Retina (tissue), 1 donor: Measurements from ENCODE around the gene LNX1.

Experiments used
- DNase-seq: peaks from one replicate; pipeline ENCODE4 v3.0.0-alpha.2; 2016

Gene LNX1

DNA sequence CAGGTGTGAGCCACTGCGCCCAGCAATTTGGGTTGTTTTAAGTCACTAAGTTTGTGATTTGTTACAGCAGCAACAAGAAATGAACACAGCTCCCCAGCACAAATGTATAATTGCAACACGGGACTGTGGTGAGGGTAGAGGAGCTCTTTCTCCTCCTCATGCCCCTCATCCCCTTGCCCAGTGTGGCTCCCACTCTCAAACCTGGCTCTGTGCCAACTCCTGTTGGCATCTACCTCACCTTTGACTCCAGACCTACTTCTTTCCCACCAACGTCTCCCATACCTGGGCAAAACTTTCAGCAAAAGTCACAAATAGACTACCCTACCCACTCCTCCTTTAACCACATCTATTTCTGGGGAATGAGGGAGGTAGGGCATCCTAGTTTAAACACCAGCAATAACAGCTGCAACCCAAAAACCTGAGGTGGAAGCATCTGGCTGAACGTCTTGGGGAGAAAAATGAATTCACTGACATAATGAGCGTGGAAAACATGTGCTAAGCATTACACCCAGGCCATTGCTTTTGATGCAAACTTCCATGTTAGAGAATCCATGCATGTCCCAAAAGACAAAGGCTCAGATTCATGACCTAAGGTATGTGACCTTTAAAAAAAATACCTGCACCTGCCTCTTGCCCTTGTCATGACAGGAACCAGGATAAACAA lies 19.2 kb downstream of the LNX1 start:
- DNase-seq, result no peak

DNA sequence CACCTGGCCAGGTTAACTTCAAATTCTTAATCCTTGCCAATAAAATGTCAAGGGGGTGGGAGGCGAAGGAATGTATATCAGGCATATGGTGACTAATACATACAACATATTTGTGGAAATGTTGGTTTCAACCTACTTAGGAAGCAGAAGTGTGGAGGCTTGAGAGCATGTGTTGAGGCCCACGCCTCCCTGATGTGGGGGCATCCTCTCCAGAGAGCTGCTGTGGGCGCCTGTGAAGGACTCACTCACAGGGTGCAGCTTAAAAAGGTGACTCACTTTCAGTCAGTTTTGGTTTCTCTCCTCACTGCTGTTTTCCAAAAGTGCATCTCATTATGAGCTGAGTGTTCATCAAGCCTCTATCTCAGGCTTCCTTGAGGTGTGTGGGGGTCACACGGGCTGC lies 27.5 kb downstream of the LNX1 start:
- no peak for DNase-seq

DNA sequence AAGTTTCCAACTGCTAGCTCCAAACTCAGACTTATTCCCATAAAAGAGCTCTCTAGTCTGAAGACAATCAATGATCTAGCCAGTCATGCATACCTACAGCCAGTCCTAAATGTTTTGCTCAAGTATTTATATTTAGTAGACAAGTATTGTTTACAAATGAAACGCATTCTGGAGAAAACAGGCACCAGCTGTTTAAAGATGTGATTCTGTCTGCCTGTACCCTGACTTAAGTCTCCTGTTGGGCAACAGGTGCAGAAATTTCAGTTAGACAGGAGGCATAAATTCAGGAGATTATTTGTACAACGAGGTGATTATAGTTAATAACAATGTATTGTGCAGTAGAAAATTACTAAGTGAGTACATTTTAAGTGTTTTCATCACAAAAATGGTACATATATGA lies 28.9 kb downstream of the LNX1 start:
- DNase-seq, result no peak

GRCh38 chr4:53559021-53559620 lies 32.2 kb downstream of the LNX1 start:
- no peak for DNase-seq

- peak; percentile 72 for DNase-seq
Observed at GRCh38 chr4:53558065-53558801, 33.1 kb downstream of the LNX1 start.

DNA sequence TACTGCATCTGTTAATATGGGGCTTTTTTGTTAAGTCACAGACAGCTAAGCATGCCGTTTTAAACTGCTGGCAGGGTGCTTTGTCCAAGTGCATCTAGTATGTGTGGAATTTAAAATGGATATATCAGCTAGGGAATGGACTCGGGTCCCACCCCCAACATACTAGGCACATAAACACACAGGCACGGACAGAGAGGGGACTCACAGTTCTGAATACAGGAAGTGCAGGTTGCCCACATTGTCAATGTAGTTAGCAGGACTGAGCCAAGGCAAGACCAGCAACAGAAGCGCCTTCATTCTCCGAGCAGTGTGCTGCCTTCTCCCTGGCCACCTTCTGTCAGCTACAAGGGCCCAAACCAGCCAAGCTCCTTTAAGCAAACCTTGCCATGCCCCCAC lies 33.6 kb downstream of the LNX1 start:
- no peak for DNase-seq

DNA sequence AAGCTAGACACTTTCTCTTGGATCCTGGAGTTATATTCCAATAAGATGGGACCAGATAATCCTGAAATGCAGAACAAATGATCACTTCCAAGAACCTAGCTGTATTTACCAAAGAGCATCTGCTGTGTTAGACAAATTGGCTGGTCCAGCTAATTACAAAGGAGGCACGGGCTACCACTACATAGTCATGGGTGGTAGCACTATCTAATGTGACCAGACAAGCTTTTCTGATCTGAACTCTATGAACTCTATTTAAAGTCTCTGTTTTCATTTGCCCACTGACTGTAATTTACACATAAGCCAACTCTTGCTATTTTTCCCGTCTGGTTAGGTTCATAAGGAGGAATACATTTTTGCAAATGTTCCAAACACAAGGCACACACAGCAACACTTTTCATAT lies 34.6 kb downstream of the LNX1 start:
- no peak for DNase-seq

DNA sequence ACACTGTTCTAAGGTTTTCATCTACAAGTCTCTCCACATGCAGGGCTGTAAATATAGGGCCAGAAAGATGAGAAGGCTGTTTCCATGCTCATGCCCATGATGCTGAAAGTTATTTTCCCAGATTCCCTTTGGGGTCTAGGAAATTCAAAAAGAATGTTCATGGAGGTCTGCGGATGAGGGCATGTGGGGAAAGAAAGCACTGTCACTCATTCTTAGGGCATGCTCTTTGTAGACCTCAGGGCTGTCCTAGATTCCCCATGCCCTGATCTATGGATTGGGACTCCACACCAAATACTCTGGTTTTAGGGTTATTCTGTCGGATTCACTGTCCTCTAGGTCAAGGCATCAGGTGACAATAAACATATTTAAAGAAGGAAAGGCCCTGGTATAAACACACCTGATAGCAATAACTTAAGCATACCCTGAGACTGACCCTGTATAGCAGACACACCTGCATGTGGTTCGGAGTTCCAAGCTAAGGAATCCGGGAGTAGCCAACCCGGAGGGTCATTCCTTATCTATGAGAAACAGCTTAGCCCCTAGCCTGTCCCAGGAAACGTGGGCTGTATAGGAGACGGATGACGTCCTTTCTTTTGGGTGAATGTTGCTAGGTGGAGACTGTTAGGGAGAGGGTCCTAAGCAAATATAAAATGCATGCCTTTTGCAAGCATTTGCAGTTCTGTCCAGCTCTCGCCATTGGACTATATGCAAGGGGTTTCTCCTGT lies 37.6 kb downstream of the LNX1 start:
- DNase-seq, result no peak

DNA sequence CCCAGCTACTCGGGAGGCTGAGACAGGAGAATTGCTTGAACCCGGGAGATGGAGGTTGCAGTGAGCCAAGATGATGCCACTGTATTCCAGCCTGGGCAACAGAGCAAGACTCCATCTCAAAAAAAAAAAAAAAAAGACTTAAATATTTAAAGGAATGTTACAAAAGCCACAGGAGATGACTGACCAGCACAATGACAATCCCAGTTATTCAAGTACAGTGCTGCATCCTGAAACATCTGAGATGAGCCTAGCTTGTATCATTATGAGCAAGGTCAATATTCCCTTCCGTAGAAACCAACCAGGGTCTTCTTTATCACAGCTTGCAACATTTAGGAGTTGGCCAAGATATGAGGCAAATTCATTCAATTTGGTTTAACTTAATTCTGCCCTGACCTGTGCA lies 38.6 kb downstream of the LNX1 start:
- DNase-seq, result no peak

DNA sequence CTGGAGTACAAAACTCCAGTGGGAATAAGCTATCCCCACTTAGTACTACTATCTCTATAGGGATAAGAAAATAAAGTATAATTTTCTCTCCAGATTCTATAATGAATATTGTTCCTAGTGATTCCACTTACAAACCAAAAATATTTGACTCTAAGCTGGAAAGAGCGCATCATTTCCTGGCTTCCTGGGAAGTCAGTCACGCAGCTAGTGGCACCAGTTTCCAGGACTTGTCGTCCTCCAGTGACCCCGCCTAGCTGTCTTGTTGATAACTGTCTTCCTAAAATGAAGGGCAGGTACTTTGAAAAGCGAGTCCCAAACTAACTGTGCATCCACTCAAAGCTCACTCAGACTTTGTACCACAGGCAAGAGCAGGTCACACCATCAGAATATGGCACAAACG lies 39.3 kb downstream of the LNX1 start:
- DNase-seq, result no peak

DNA sequence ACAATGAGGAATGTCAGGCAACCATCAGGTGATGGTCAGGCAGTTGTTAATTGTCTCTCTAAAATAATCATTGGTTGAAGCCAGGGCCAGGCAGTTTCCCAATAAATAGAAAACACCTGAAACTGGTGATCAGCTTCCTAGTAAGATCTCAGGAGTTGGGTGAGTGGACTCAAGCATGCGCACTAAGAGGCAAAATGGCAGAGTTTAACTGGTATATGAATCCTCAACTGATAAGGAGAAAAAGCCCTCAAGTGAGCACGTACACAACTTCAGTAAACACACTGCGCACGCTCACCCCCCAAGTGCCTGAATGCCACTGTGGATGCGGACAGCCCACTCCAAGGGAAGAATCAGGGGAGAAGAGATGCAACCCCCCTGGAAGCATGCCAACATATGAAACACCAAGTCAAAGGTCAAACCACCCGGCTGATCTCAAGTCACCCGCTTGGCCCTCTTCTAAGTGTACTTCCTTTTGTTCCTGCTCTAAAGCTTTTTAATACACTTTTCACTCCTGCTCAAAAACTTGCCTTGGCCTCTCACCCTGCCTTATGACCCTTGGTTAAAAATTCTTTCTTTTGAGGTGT lies 39.9 kb downstream of the LNX1 start:
- DNase-seq, result no peak

GRCh38 chr4:53548662-53549061 lies 42.6 kb downstream of the LNX1 start:
- DNase-seq, result no peak

DNA sequence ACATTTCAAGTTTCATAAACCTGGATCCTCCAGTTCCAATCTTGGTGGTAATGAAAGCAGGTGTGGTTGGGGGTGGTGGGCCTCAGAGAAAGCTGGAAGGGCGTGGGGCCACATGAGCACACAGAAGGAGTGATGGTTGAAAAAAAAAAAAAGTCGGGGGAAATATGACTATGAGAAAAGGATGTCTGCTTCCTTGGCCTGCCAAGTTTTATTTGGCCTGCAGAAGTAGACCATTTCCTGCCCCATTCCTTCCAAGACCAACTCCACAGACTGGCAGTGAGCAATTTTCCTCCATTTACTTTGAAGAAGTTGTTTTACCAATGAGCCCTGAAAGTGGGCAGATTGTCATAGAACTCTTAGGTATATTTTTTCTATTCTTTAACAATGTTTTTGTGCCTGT lies 43.3 kb downstream of the LNX1 start:
- DNase-seq, result no peak

DNA sequence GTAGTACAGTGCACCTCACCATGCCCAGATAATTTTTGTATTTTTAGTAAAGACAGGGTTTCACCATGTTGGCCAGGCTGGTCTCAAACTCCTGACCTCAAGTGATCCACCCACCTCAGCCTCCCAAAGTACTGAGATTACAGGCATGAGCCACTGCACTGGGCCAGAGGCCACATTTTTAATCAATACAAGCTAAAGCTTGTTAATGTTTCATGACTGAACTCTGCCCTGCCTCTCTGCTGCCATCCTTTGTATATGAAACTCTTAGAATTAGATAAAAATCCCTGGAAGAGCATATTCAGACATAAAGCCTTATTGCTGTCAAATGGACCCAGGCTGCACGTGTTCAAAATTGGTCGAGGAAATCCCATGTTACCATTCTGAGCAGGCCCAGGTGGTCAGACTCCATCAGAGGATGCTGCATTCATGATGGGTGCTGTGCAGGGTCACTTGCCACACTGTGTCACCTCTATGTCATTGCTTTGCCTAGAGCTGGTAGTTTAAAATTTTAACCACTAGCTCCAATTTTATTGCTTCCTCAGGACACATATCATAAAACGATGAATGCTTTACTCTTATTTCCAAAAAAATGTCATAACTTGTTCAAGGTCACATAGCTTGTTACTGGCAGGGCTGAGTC lies 45.2 kb downstream of the LNX1 start:
- no peak for DNase-seq

DNA sequence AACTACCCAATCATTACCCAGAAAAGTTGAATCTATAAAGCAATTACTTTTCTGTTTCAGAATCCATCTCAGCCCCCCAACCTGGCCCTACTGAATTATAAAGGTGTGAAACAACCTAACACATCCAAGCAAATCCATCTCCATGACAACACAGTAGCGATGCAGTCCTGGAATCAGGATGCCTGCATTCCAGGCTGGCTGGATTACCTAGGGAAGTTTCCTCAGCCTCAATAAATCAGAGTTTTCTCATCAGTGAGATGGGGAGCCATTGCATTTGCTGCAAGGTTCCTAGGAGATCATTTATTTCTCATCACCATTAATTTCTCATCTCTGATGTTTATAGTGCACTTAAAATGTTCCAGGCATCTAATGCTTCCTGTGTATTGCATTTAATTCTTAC lies 46.0 kb downstream of the LNX1 start:
- DNase-seq, result no peak

DNA sequence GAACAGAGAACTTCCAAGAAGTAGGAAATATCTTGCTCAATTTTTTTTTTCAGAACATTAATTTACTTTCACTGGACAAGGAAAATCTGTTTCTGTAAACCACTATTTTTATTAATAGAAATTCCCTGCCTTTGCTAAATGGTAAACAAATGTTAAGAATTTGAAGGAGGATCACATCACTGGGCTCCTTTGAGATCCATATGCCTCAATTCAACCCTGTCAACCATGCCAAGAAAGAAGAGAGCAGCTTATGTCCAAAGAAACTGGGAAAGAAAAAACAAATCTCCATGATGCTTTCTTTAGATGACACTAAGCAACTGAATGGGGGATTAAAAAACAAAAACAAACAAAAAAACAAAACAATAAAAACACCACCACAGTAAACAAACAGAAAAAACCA lies 47.7 kb downstream of the LNX1 start:
- no peak for DNase-seq

DNA sequence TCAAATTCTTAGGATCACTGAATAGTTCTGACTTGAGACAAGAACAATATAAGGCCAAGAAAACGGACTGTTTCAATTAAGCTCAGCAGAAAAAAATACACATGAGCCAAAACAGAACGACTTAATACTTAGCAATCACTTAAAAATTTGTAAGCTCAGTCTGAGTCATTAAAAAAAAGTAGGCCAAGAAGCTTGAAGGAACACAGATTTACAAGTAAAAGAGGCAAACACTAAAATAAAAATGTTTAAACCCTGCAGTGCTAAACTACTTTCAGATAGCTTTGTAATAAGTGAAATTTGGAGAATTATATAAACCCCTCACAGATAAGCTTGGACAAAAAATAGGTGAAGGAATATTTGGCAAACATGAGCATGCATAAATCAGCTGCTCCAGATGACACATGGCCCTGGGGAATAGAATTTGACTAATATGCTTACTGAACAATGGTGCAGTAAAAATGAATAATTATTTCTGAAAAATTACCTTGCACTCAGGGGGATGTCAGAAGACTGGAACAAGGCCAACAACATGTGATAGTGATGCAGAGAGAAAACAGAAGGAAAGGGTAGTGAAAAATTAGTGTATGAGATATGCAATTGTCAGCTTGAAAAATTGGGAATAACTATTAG lies 49.6 kb downstream of the LNX1 start:
- DNase-seq, result no peak

DNA sequence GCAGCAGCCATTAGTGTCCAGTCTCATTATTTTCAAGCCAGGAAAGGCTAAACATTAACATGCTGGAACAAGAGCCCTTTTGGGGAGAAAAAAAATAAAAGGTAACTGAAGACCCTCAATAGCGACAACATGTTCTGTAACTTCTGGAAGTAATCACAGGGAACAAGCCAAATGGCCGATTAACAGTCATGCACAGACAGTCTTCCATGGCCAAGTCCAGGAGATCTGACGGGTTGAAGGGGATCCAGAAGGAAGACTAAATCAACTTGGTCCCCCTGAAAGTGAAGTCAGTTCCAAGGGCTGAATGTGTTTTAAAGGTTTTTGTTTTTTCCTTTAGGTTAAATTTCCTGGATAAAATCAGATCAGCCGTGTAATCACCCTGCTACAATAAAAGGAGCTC lies 52.5 kb downstream of the LNX1 start:
- peak; percentile 50 for DNase-seq

- no peak for DNase-seq
Observed at GRCh38 chr4:53537606-53538005, 53.7 kb downstream of the LNX1 start.

GRCh38 chr4:53536328-53536727 lies 55.0 kb downstream of the LNX1 start:
- no peak for DNase-seq

- DNase-seq, result no peak
Observed at GRCh38 chr4:53535567-53535966, 55.7 kb downstream of the LNX1 start.

DNA sequence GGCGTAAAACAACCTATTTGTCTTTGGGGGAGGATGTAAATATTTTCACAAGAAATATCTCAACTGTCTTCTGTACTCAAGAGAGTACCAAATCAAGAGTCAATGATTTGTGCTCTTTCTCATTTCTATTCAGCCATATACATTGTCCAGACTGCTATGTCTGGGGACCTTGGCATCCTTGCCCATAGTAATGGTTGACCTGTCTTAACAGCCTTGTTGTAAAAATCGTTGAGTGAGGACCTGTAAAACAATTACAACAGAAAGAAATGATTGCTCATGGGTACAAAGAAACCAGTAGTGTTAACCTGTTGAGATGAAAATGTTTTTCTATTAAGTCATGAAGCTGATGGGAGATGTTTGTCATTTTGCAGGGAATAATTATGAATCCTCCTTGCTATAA lies 56.6 kb downstream of the LNX1 start:
- no peak for DNase-seq
